ENCODE results near the gene ARGFX.

DNA sequence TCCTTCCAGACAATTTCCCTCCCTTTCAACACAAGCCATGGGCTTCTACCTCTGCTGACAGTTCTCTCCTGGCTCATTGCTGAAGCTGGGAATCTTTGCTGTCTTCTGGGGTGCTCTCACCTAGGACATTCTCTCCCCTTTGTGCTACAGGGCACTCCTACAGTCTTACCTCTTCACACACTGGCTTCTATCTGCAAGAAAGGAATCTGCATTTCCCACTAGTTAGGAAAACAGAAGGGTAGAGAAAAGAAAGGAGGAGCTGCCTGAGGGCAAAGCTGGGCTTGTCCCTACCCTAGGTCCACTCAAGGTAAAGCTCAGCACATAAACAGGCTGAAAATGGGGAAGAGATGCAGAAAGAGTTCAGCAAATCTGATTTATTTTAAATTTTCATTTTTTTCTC lies 5.6 kb upstream of the ARGFX start:
- TF ChIP-seq, protein P1, sequence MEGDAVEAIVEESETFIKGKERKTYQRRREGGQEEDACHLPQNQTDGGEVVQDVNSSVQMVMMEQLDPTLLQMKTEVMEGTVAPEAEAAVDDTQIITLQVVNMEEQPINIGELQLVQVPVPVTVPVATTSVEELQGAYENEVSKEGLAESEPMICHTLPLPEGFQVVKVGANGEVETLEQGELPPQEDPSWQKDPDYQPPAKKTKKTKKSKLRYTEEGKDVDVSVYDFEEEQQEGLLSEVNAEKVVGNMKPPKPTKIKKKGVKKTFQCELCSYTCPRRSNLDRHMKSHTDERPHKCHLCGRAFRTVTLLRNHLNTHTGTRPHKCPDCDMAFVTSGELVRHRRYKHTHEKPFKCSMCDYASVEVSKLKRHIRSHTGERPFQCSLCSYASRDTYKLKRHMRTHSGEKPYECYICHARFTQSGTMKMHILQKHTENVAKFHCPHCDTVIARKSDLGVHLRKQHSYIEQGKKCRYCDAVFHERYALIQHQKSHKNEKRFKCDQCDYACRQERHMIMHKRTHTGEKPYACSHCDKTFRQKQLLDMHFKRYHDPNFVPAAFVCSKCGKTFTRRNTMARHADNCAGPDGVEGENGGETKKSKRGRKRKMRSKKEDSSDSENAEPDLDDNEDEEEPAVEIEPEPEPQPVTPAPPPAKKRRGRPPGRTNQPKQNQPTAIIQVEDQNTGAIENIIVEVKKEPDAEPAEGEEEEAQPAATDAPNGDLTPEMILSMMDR (IDR thresholded peaks at IDR 0.05): no peak
- TF ChIP-seq EZH2 (IDR thresholded peaks at IDR 0.05): no peak

Data from neural progenitor cell (in vitro differentiated cells).